PC-3 (cell line): ENCODE data around the gene QRICH1. TPM values are rescaled to one million over a fixed set of nuclear protein-coding genes. Genes with fewer than 3 reads are reported as not detected.

Experiments used
- ATAC-seq: fragments of 200-7000 bp; cut with Tn5 transposase; 2 replicates; pipeline ENCODE4 v1.9.1; 2020; ENCODE audit warnings: mild to moderate bottlenecking, moderate library complexity
- BruUV-seq: library from RNA; stranded (reverse); fragments of 400-500 nt; replicated peaks from 2 replicates; lab custom pipeline; 2021; lab: Mats Ljungman, UMichigan
- CTCF ChIA-PET: fragments of 300-600 bp; sonication (Branson Sonifier 250); formaldehyde crosslinking; loops from one replicate; lab custom pipeline; 2022; ENCODE audit warnings: antibody characterized with exemption; lab: Charles Lee
- POLR2A ChIA-PET: fragments of 300-600 bp; sonication (Branson Sonifier 250); formaldehyde crosslinking; loops from one replicate; lab custom pipeline; 2022; ENCODE audit warnings: antibody characterized with exemption; ENCODE audit not compliant: unreplicated experiment; lab: Charles Lee
- DNase-seq: peaks from one replicate; pipeline ENCODE4 v3.0.0-alpha.2; 2015
- H2AFZ ChIP-seq: fragments of 300-600 bp; sonication (generic); 2 replicates; pipeline ENCODE4 v1.6.0; 2016; ENCODE audit warnings: antibody characterized with exemption, low read length
- H3F3A ChIP-seq: fragments of 300-600 bp; sonication (generic); one replicate; pipeline ENCODE4 v1.6.0; 2017; ENCODE audit warnings: antibody characterized with exemption, low read length, control low read depth, mild to moderate bottlenecking; ENCODE audit not compliant: unreplicated experiment
- H3K27ac ChIP-seq: fragments of 300-600 bp; sonication (generic); 2 replicates; pipeline ENCODE4 v1.5.1; 2016; ENCODE audit warnings: mild to moderate bottlenecking, low read length
- H3K27me3 ChIP-seq: fragments of 300-600 bp; sonication (generic); 2 replicates; pipeline ENCODE4 v1.6.1; 2016; ENCODE audit warnings: low read length, mixed read lengths
- H3K36me3 ChIP-seq: fragments of 300-600 bp; sonication (generic); 2 replicates; pipeline ENCODE4 v1.6.1; 2016; ENCODE audit warnings: low read depth, mixed run types, low read length, mixed read lengths
- H3K4me1 ChIP-seq: fragments of 300-600 bp; sonication (generic); 2 replicates; pipeline ENCODE4 v1.5.1; 2016; ENCODE audit warnings: low read length; ENCODE audit not compliant: insufficient read depth
- H3K4me2 ChIP-seq: fragments of 300-600 bp; sonication (generic); 2 replicates; pipeline ENCODE4 v1.6.0; 2016; ENCODE audit warnings: low read length
- H3K4me3 ChIP-seq: fragments of 300-600 bp; sonication (generic); 2 replicates; pipeline ENCODE4 v1.5.1; 2016; ENCODE audit warnings: mild to moderate bottlenecking, low read length, mixed read lengths
- H3K79me2 ChIP-seq: fragments of 300-600 bp; sonication (generic); 2 replicates; pipeline ENCODE4 v1.6.1; 2017; ENCODE audit warnings: low read length, mixed read lengths
- H3K9ac ChIP-seq: fragments of 300-600 bp; sonication (generic); 2 replicates; pipeline ENCODE4 v1.6.0; 2016; ENCODE audit warnings: mild to moderate bottlenecking, low read length
- H3K9me2 ChIP-seq: fragments of 300-600 bp; sonication (generic); replicated peaks from 2 replicates; pipeline ENCODE4 v1.6.1; 2016; ENCODE audit warnings: mixed run types, low read length, mixed read lengths
- H3K9me3 ChIP-seq: fragments of 300-600 bp; sonication (generic); 2 replicates; pipeline ENCODE4 v1.6.1; 2016; ENCODE audit warnings: low read length, mixed read lengths
- H4K20me1 ChIP-seq: fragments of 300-600 bp; sonication (generic); 2 replicates; pipeline ENCODE4 v1.6.1; 2016; ENCODE audit warnings: low read length, mixed read lengths
- EZH2 ChIP-seq: fragments of 300-600 bp; sonication (generic); IDR thresholded peaks from one replicate; pipeline ENCODE4 v1.6.1; 2017; ENCODE audit warnings: antibody characterized with exemption, mild to moderate bottlenecking, low read length; ENCODE audit not compliant: unreplicated experiment
- EZH2phosphoT487 ChIP-seq: fragments of 300-600 bp; sonication (generic); IDR thresholded peaks from 2 replicates; pipeline ENCODE4 v1.6.1; 2018; ENCODE audit warnings: mild to moderate bottlenecking, antibody characterized with exemption, low read length, borderline replicate concordance
- intact Hi-C: fragments of 100-400 bp; cut with micrococcal nuclease; formaldehyde crosslinking; loops from 2 replicates; pipeline ENCODE4 v1.9.0; 2023
- total RNA-seq: library from RNA; depleted of rRNA; stranded (reverse); fragments of >200 nt; gene quantifications from 2 replicates; pipeline ENCODE4 v1.2.3, GENCODE V29; 2014
- TF ChIP-seq, protein P1 (sequence below): fragments of 300-600 bp; sonication (generic); conservative IDR thresholded peaks from 2 replicates; pipeline ENCODE4 v1.5.1; 2017; ENCODE audit warnings: antibody characterized with exemption, low read depth, mild to moderate bottlenecking, low read length

The QRICH1 gene
- total RNA-seq, 1 experiment from 2014 or later: 90.2 TPM

DNA sequence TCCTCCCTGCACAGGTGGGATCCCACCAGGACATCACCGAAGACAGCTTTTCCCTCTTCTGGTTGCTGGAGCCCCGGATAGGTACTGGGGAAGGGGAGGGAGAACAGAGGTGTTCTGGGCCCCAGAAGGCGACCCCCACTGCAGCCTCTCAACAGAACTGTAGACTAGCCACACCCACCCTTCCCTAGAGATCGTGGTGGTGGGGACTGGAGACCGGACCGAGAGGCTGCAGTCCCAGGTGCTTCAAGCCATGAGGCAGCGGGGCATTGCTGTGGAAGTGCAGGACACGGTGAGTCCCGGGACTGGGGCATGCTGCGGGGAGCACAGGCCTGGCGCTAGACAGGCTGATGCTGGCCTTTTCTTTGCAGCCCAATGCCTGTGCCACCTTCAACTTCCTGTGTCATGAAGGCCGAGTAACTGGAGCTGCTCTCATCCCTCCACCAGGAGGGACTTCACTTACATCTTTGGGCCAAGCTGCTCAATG is 71.1 kb downstream of the QRICH1 start:
- Histone ChIP-seq H3K79me2 (peaks cover 78% of the 10 kb centered on the region), H3K36me3 (peaks cover 39% of the 10 kb centered on the region), H3K27me3 (no peaks in the 10 kb centered on the region), H3K9ac (peak overlapping the region; percentile 96), H2AFZ (no peak overlapping the region), H3F3A (no peaks in the 10 kb centered on the region), H3K4me1 (peaks cover 35% of the 10 kb centered on the region), H3K27ac (peak overlapping the region; percentile 95), H3K4me2 (peak overlapping the region; percentile 99), H4K20me1 (0 out of 2 replicates have a peak, but pooled peaks cover 4% of the 10 kb centered on the region), H3K9me3 (no peaks in the 10 kb centered on the region), H3K9me2 (no peaks in the 10 kb centered on the region), H3K4me3 (peak overlapping the region; percentile 94)
- TF ChIP-seq EZH2phosphoT487 (no peak), EZH2 (no peak)
- TF ChIP-seq, protein P1, sequence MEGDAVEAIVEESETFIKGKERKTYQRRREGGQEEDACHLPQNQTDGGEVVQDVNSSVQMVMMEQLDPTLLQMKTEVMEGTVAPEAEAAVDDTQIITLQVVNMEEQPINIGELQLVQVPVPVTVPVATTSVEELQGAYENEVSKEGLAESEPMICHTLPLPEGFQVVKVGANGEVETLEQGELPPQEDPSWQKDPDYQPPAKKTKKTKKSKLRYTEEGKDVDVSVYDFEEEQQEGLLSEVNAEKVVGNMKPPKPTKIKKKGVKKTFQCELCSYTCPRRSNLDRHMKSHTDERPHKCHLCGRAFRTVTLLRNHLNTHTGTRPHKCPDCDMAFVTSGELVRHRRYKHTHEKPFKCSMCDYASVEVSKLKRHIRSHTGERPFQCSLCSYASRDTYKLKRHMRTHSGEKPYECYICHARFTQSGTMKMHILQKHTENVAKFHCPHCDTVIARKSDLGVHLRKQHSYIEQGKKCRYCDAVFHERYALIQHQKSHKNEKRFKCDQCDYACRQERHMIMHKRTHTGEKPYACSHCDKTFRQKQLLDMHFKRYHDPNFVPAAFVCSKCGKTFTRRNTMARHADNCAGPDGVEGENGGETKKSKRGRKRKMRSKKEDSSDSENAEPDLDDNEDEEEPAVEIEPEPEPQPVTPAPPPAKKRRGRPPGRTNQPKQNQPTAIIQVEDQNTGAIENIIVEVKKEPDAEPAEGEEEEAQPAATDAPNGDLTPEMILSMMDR: no peak
- ChIA-PET POLR2A (interaction anchor here (1.0 to 3.8 kb wide), 2 partner anchors 15 to 33 kb away, joined by 5 to 51 read pairs; partner anchors contain the start of gene WDR6), CTCF (interaction anchor here (0.6 to 1.8 kb wide), 5 partner anchors 16 to 71 kb away, joined by 3 to 17 read pairs (median 8); partner anchors contain the start of genes QRICH1 and WDR6)
- intact Hi-C loops: loop anchor here (5.0 kb wide), 1 partner anchor 70 kb away; the partner anchor contains the start of gene QRICH1
- no peak for ATAC-seq
- no TSS peak for BruUV-seq
- peak; percentile 49 for DNase-seq

DNA sequence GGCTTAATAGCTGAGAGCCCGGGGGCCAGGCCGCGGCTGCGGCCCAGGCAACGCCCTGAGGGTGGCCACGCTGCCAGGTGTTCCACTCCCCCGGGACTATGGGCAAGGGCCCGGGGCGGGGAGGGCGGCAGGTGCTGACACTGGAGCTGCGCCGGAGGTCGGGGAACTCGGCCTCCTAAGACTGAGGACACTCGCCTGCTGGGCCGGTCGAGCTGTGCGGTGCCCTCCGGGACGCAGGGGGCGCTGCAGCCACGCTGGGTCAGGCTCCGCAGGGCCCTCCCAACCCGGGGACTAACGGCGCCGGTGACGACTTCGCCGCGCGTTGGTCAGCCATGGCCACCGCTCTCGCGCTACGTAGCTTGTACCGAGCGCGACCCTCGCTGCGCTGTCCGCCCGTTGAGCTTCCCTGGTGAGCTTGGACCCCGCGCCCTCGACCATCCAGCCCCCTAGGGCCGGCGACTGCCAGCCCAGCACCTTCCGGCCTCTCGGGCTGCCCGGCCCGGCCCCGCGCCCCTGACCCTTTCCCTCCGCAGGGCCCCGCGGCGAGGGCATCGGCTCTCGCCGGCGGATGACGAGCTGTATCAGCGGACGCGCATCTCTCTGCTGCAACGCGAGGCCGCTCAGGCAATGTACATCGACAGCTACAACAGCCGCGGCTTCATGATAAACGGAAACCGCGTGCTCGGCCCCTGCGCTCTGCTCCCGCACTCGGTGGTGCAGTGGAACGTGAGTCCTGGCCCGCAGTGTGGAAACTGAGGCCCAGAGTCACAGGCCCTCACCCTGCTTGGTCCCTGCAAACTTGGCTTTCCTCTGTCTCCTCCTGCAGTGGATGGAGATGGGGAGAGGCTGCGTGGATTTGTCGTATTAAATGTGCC is 71.8 kb downstream of the QRICH1 start, which contains the start of gene NDUFAF3:
Gene NDUFAF3 (plus strand): TSS at position 309 of the 875 bp plus-strand sequence. CDS start 24 bp downstream, at position 333.
- TF ChIP-seq EZH2phosphoT487 (no peak), EZH2 (no peak)
- TF ChIP-seq, protein P1: peak; percentile 86
- DNase-seq: peak; percentile 95
- peaks cover 71% of the 10 kb centered on the region for H3K79me2 ChIP-seq

More for the DNA sequence above, 71.8 kb downstream of the QRICH1 start, which contains the start of gene NDUFAF3:
- Histone ChIP-seq H3F3A (no peaks in the 10 kb centered on the region), H3K4me2 (peak within 1 kb of the TSS; percentile 99), H2AFZ (peak within 1 kb of the TSS; percentile 85), H3K4me3 (peak within 1 kb of the TSS; percentile 94), H3K9me2 (no peaks in the 10 kb centered on the region), H3K9me3 (no peaks in the 10 kb centered on the region), H4K20me1 (no peaks in the 10 kb centered on the region), H3K4me1 (peaks cover 35% of the 10 kb centered on the region; the same call in 1 of the 2 replicates), H3K27ac (peak within 1 kb of the TSS; percentile 95), H3K9ac (peak within 1 kb of the TSS; percentile 96), H3K27me3 (no peaks in the 10 kb centered on the region), H3K36me3 (peaks cover 32% of the 10 kb centered on the region)
- intact Hi-C loops: loop anchor here (1.0 to 5.0 kb wide), 2 partner anchors 15 to 70 kb away; partner anchors contain the start of genes QRICH1 and WDR6
- ChIA-PET CTCF (interaction anchor here (0.6 to 1.8 kb wide), 6 partner anchors 10 to 274 kb away, joined by 3 to 9 read pairs (median 4); partner anchors contain the start of genes QRICH1 and WDR6), POLR2A (interaction anchor here (0.5 to 3.8 kb wide), 5 partner anchors 14 to 1680 kb away, joined by 3 to 51 read pairs (median 4); partner anchors contain the start of gene WDR6)
- ATAC-seq: peak; percentile 53
- BruUV-seq: TSS peak; percentile 27
